ENCODE data around the gene RETREG1.

RETREG1 gene

GRCh38 chr5:16580382-16580781 lies 36.4 kb downstream of the RETREG1 start:
- H3K9me3 ChIP-seq (ENCODE audit: control insufficient read depth, insufficient read depth, low read depth, low read length) = no peaks in the 10 kb centered on the region
- H3K4me3 ChIP-seq (ENCODE audit: low read depth, low read length) = no peak overlapping the region
- no peak overlapping the region for H3K9ac ChIP-seq (ENCODE audit: low read length)

DNA sequence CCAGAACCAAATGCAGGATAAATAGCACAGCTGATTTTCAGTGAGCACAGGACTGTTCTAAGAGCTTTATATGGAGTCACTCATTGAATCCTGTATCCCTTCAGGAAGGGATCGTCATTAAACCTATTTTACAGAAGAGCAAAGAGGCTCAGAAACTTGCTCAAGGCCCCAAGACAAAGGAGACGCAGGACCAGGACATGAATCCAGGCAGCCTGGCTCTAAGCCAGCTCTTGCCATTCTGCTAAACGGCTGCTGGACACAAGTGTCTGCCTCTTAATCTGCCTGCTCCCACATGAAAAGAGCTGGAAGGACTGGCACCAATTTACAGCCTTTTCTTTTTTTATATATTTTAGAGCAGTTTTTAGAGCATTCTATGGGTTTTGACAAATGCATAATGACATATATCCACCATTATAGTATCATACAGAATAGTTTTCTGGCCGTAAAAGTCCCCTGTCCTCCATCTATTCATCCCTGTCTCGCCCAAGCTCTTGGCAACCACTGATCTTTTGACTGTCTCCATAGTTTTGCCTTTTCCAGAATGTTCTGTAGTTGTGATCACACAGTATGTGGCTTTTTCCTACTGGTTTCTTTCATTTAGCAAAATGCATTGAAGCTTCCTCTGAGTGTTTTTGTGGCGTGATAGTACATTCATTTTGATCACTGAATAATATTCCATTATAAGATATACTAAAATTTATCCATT lies 37.5 kb downstream of the RETREG1 start:
- H3K4me3 ChIP-seq (ENCODE audit: low read depth, low read length) = no peak overlapping the region

More at GRCh38 chr5:16580382-16580781, 36.4 kb downstream of the RETREG1 start:
- H3K27me3 ChIP-seq (ENCODE audit: control insufficient read depth, insufficient read depth, low read length) = no peaks in the 10 kb centered on the region
- no peak overlapping the region for H3K27ac ChIP-seq (ENCODE audit: low read depth, low read length)
- H3K36me3 ChIP-seq (ENCODE audit: control insufficient read depth, insufficient read depth, low read length) = no peaks in the 10 kb centered on the region
- peaks cover 10% of the 10 kb centered on the region for H3K4me1 ChIP-seq (ENCODE audit: control insufficient read depth, insufficient read depth, low read length)

DNA sequence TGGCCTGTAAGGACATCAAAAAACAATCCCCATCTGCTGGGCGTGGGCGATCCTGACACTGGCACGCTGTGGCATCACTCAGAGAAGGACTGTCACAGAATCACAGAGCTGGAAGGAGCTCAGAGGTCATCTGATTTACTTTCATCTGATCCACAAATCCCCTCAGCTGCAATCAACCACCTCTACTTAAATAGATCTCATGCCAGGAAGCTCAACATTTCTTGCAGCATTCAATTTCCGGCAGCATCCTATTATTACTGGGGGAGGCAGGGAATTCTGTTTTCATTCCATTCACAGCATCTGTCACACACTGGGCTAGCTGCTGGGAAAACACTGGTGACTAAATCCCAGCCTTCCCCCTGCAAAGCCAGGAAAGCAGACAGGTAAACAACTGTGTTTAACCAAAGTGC lies 38.3 kb downstream of the RETREG1 start:
- Histone ChIP-seq H3K27me3 (ENCODE audit: control insufficient read depth, insufficient read depth, low read length) (no peaks in the 10 kb centered on the region), H3K9me3 (ENCODE audit: control insufficient read depth, insufficient read depth, low read depth, low read length) (no peaks in the 10 kb centered on the region), H3K4me1 (ENCODE audit: control insufficient read depth, insufficient read depth, low read length) (peaks cover 27% of the 10 kb centered on the region), H3K9ac (ENCODE audit: low read length) (no peak overlapping the region), H3K4me3 (ENCODE audit: low read depth, low read length) (no peak overlapping the region), H3K27ac (ENCODE audit: low read depth, low read length) (no peak overlapping the region), H3K36me3 (ENCODE audit: control insufficient read depth, insufficient read depth, low read length) (no peaks in the 10 kb centered on the region)

More for the DNA sequence above, 37.5 kb downstream of the RETREG1 start:
- Histone ChIP-seq H3K36me3 (ENCODE audit: control insufficient read depth, insufficient read depth, low read length) (no peaks in the 10 kb centered on the region), H3K4me1 (ENCODE audit: control insufficient read depth, insufficient read depth, low read length) (peaks cover 21% of the 10 kb centered on the region), H3K27ac (ENCODE audit: low read depth, low read length) (no peak overlapping the region), H3K9ac (ENCODE audit: low read length) (no peak overlapping the region), H3K9me3 (ENCODE audit: control insufficient read depth, insufficient read depth, low read depth, low read length) (no peaks in the 10 kb centered on the region), H3K27me3 (ENCODE audit: control insufficient read depth, insufficient read depth, low read length) (no peaks in the 10 kb centered on the region)

DNA sequence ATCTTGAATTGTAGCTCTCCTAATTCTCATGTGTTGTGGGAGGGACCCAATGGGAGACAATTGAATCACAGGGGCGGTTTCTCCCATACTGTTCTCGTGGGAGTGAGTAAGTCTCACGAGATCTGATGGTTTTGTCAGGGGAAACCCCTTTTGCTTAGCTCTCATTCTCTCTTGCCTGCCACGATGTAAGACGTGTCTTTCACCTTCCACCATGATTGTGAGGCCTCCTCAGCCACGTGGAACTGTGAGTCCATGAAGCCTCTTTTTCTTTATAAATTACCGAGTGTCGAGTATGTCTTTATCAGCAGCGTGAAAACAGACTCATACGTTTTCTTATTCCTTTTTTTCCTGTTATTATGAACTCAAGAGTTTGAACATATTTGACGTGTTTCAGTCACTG lies 39.1 kb downstream of the RETREG1 start:
- Histone ChIP-seq H3K27me3 (ENCODE audit: control insufficient read depth, insufficient read depth, low read length) (no peaks in the 10 kb centered on the region), H3K9ac (ENCODE audit: low read length) (no peak overlapping the region)

GRCh38 chr5:16574789-16575721 lies 41.7 kb downstream of the RETREG1 start:
- Histone ChIP-seq H3K4me3 (ENCODE audit: low read depth, low read length) (peak overlapping the region; percentile 13; the same call in 1 of the 2 replicates), H3K4me1 (ENCODE audit: control insufficient read depth, insufficient read depth, low read length) (peaks cover 31% of the 10 kb centered on the region), H3K27me3 (ENCODE audit: control insufficient read depth, insufficient read depth, low read length) (no peaks in the 10 kb centered on the region)

More for the DNA sequence above, 39.1 kb downstream of the RETREG1 start:
- H3K4me3 ChIP-seq (ENCODE audit: low read depth, low read length) = no peak overlapping the region
- no peaks in the 10 kb centered on the region for H3K36me3 ChIP-seq (ENCODE audit: control insufficient read depth, insufficient read depth, low read length)
- peaks cover 31% of the 10 kb centered on the region for H3K4me1 ChIP-seq (ENCODE audit: control insufficient read depth, insufficient read depth, low read length)
- H3K9me3 ChIP-seq (ENCODE audit: control insufficient read depth, insufficient read depth, low read depth, low read length) = no peaks in the 10 kb centered on the region
- no peak overlapping the region for H3K27ac ChIP-seq (ENCODE audit: low read depth, low read length)

GRCh38 chr5:16573401-16573800 lies 43.4 kb downstream of the RETREG1 start:
- H3K9me3 ChIP-seq (ENCODE audit: control insufficient read depth, insufficient read depth, low read depth, low read length) = 0 out of 2 replicates have a peak, but pooled peaks cover 4% of the 10 kb centered on the region
- no peaks in the 10 kb centered on the region for H3K36me3 ChIP-seq (ENCODE audit: control insufficient read depth, insufficient read depth, low read length)
- H3K27ac ChIP-seq (ENCODE audit: low read depth, low read length) = no peak overlapping the region
- no peaks in the 10 kb centered on the region for H3K27me3 ChIP-seq (ENCODE audit: control insufficient read depth, insufficient read depth, low read length)
- no peak overlapping the region for H3K4me3 ChIP-seq (ENCODE audit: low read depth, low read length)
- H3K9ac ChIP-seq (ENCODE audit: low read length) = no peak overlapping the region
- H3K4me1 ChIP-seq (ENCODE audit: control insufficient read depth, insufficient read depth, low read length) = peaks cover 26% of the 10 kb centered on the region

More at GRCh38 chr5:16574789-16575721, 41.7 kb downstream of the RETREG1 start:
- Histone ChIP-seq H3K9ac (ENCODE audit: low read length) (no peak overlapping the region), H3K27ac (ENCODE audit: low read depth, low read length) (peak overlapping the region; percentile 17; the same call in 1 of the 2 replicates), H3K9me3 (ENCODE audit: control insufficient read depth, insufficient read depth, low read depth, low read length) (no peaks in the 10 kb centered on the region), H3K36me3 (ENCODE audit: control insufficient read depth, insufficient read depth, low read length) (no peaks in the 10 kb centered on the region)

DNA sequence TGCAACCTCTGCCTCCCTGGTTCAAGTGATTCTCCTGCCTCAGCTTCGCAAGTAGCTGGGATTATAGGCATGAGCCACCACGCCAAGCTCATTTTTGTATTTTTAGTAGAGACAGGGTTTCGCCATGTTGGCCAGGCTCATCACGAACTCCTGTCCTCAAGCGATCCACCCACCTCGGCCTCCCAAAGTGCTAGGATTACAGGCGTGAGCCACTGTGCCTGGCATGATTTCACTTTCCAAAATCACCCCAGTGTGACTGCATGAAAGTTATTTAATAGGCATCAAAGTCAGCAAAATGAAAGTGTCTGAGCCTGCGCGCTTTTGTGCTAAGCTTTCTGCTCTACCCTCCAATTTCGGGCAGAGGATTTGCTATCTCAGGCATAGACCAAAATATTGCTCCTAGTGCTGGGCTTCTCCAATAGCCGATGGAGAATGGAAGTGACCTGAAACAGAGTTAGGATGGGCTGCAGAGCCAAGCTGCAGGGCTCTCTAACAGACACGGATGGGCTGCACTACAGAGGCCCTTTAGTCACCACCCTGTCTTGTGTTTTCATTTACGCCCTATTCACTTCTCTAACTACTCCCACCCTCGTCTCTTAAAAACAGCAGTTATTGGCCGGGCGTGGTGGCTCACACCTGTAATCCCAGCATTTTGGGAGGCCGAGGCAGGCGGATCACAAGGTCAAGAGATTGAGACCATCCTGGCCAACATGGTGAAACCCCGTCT lies 44.3 kb downstream of the RETREG1 start:
- Histone ChIP-seq H3K27ac (ENCODE audit: low read depth, low read length) (no peak overlapping the region), H3K9me3 (ENCODE audit: control insufficient read depth, insufficient read depth, low read depth, low read length) (0 out of 2 replicates have a peak, but pooled peaks cover 4% of the 10 kb centered on the region), H3K27me3 (ENCODE audit: control insufficient read depth, insufficient read depth, low read length) (no peaks in the 10 kb centered on the region), H3K4me3 (ENCODE audit: low read depth, low read length) (no peak overlapping the region), H3K36me3 (ENCODE audit: control insufficient read depth, insufficient read depth, low read length) (no peaks in the 10 kb centered on the region), H3K4me1 (ENCODE audit: control insufficient read depth, insufficient read depth, low read length) (peaks cover 24% of the 10 kb centered on the region), H3K9ac (ENCODE audit: low read length) (no peak overlapping the region)

DNA sequence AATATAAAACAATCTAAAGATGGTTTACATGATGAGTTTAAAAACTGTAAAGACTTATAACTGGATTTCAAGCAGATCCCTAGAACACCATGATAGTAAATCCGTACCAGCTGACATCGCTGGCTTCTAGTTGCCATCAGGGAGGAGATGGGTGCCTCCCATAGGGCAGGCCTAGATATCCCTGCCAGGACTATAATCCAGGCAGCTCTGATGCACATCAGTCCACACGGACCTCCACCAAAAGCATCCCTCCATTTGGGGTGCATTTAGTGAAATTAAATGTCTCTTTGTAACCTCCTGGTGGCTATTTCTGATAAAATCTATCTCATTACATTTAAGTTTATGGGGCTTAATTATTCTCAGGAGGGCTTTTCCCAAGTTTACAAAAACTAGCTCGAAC lies 45.8 kb downstream of the RETREG1 start:
- H3K27ac ChIP-seq (ENCODE audit: low read depth, low read length) = no peak overlapping the region
- 0 out of 2 replicates have a peak, but pooled peaks cover 4% of the 10 kb centered on the region for H3K9me3 ChIP-seq (ENCODE audit: control insufficient read depth, insufficient read depth, low read depth, low read length)
- H3K9ac ChIP-seq (ENCODE audit: low read length) = no peak overlapping the region
- H3K27me3 ChIP-seq (ENCODE audit: control insufficient read depth, insufficient read depth, low read length) = no peaks in the 10 kb centered on the region
- H3K4me1 ChIP-seq (ENCODE audit: control insufficient read depth, insufficient read depth, low read length) = peaks cover 24% of the 10 kb centered on the region
- no peaks in the 10 kb centered on the region for H3K36me3 ChIP-seq (ENCODE audit: control insufficient read depth, insufficient read depth, low read length)
- no peak overlapping the region for H3K4me3 ChIP-seq (ENCODE audit: low read depth, low read length)

- Histone ChIP-seq H3K27ac (ENCODE audit: low read depth, low read length) (no peak overlapping the region), H3K4me3 (ENCODE audit: low read depth, low read length) (no peak overlapping the region)
Measured at GRCh38 chr5:16570121-16570815, 46.5 kb downstream of the RETREG1 start.

DNA sequence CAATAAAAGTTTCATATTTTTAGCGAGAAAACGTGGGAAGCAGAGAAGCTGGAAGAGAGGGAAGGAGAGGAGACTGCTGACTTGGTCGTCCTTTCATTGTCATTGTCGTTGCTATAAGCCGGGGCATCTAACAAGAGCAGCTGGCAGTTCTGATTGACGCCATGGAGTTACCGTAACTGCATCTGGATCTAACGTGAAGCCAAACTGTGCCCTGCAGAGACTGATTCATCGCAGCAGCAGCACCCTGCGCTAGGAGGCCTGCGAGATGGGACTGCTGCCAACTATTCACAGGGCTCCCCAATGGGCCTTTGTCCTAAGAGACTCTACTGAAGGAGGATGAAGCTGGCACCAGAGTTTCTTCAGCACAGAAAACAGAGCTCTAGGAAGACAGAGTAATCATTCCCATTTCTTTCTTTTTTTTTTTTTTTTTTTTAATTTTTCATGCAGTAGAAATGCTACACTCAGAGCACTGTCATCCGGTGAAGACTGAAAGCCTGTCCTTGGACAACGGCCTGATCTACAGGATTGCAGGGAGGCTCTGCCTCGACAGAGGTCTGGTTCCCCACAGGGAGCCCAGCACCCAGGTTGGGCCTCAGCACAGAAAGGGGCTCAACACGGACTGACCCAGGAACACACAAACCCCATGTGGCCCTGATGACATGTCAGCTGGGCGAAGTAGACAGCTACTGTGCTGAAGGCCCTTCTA lies 47.8 kb downstream of the RETREG1 start:
- Histone ChIP-seq H3K27ac (ENCODE audit: low read depth, low read length) (no peak overlapping the region), H3K9ac (ENCODE audit: low read length) (no peak overlapping the region), H3K4me3 (ENCODE audit: low read depth, low read length) (no peak overlapping the region), H3K9me3 (ENCODE audit: control insufficient read depth, insufficient read depth, low read depth, low read length) (0 out of 2 replicates have a peak, but pooled peaks cover 4% of the 10 kb centered on the region), H3K27me3 (ENCODE audit: control insufficient read depth, insufficient read depth, low read length) (no peaks in the 10 kb centered on the region), H3K36me3 (ENCODE audit: control insufficient read depth, insufficient read depth, low read length) (no peaks in the 10 kb centered on the region), H3K4me1 (ENCODE audit: control insufficient read depth, insufficient read depth, low read length) (peaks cover 7% of the 10 kb centered on the region)

More at GRCh38 chr5:16570121-16570815, 46.5 kb downstream of the RETREG1 start:
- Histone ChIP-seq H3K9me3 (ENCODE audit: control insufficient read depth, insufficient read depth, low read depth, low read length) (0 out of 2 replicates have a peak, but pooled peaks cover 4% of the 10 kb centered on the region), H3K4me1 (ENCODE audit: control insufficient read depth, insufficient read depth, low read length) (peaks cover 20% of the 10 kb centered on the region), H3K36me3 (ENCODE audit: control insufficient read depth, insufficient read depth, low read length) (no peaks in the 10 kb centered on the region), H3K27me3 (ENCODE audit: control insufficient read depth, insufficient read depth, low read length) (no peaks in the 10 kb centered on the region), H3K9ac (ENCODE audit: low read length) (no peak overlapping the region)
